ENCODE measurements around the gene METTL26.

GRCh38 chr16:628321-629061, 7.6 kb downstream of the METTL26 start:
- TF ChIP-seq CTCF (IDR thresholded peaks at IDR 0.05; ENCODE audit: low read length) (no peak), EZH2phosphoT487 (IDR thresholded peaks at IDR 0.05; ENCODE audit: low read length) (no peak)

All from MM.1S (cell line).